Cardiac muscle cell (in vitro differentiated cells and primary cell): ENCODE results near the gene CDK18. TPM values are rescaled to one million over a fixed set of nuclear protein-coding genes. Genes with fewer than 3 reads are reported as not detected.

Experiments
- DNase-seq, 2 donors: peaks; one replicate each; pipeline versions ENCODE4 v3.0.0 to v3.0.0-alpha.2; 2010 to 2017; ENCODE audit warnings: low read depth in 1 of 2, low spot score in 1 of 2
- H3K27ac ChIP-seq: fragments of 200-600 bp; sonication (generic); 2 replicates; pipeline ENCODE4 v1.5.1; 2016
- H3K27me3 ChIP-seq: fragments of 200-600 bp; sonication (generic); 2 replicates; pipeline ENCODE4 v1.6.0; 2016; ENCODE audit warnings: control low read depth
- H3K36me3 ChIP-seq: fragments of 200-600 bp; sonication (generic); 2 replicates; pipeline ENCODE4 v1.5.1; 2016; ENCODE audit warnings: control low read depth
- H3K4me1 ChIP-seq: fragments of 200-600 bp; sonication (generic); 2 replicates; pipeline ENCODE4 v1.8.1; 2017; ENCODE audit warnings: low read depth, mild to moderate bottlenecking, mixed run types
- H3K4me3 ChIP-seq: fragments of 200-600 bp; sonication (generic); 2 replicates; pipeline ENCODE4 v1.5.1; 2016; ENCODE audit warnings: mild to moderate bottlenecking
- H3K9me3 ChIP-seq: fragments of 200-600 bp; sonication (generic); 2 replicates; pipeline ENCODE4 v1.5.1; 2017; ENCODE audit warnings: low read depth, mild to moderate bottlenecking, control low read depth
- CTCF ChIP-seq: IDR thresholded peaks from 2 replicates; pipeline ENCODE4 v1.5.1; 2012; ENCODE audit warnings: low read depth, mild to moderate bottlenecking, low read length
- polyA plus RNA-seq: library from polyadenylated mRNA; unstranded; fragments of >200 nt; fragmentation: Nextera tagmentation; extraction: Ambion mirVana; gene quantifications from 2 replicates; pipeline ENCODE4 v1.2.1, GENCODE V29; 2016
- total RNA-seq: library from RNA; depleted of rRNA; stranded (reverse); fragments of >200 nt; gene quantifications from 2 replicates; pipeline ENCODE4 v1.2.3, GENCODE V29; 2016

CDK18 gene
- total and polyA plus RNA-seq, 2 experiments from 2014 or later: 29.8 to 42.0 TPM

GRCh38 chr1:205495237-205495823, 9.1 kb upstream of the CDK18 start:
- Histone ChIP-seq H3K27ac (peak overlapping the region; percentile 65), H3K9me3 (no peaks in the 10 kb centered on the region), H3K4me1 (peaks cover 7% of the 10 kb centered on the region), H3K4me3 (no peak overlapping the region), H3K36me3 (no peaks in the 10 kb centered on the region), H3K27me3 (no peaks in the 10 kb centered on the region)
- peak in 1 of 2 donors; percentile 21 for DNase-seq
- no peak for TF ChIP-seq CTCF

- no peaks in the 10 kb centered on the region for H3K9me3 ChIP-seq
- peaks cover 11% of the 10 kb centered on the region for H3K4me1 ChIP-seq
- TF ChIP-seq CTCF: no peak
- no peak for DNase-seq
- H3K4me3 ChIP-seq: no peak overlapping the region
- no peak overlapping the region for H3K27ac ChIP-seq
- no peaks in the 10 kb centered on the region for H3K27me3 ChIP-seq
- no peaks in the 10 kb centered on the region for H3K36me3 ChIP-seq
These were observed 7.8 kb upstream of the CDK18 start for GRCh38 chr1:205496661-205497060.

GRCh38 chr1:205497351-205497750, 7.1 kb upstream of the CDK18 start:
- peaks cover 11% of the 10 kb centered on the region for H3K4me1 ChIP-seq
- no peaks in the 10 kb centered on the region for H3K27me3 ChIP-seq
- H3K36me3 ChIP-seq: no peaks in the 10 kb centered on the region
- no peaks in the 10 kb centered on the region for H3K9me3 ChIP-seq
- DNase-seq: no peak
- H3K27ac ChIP-seq: no peak overlapping the region
- TF ChIP-seq CTCF: no peak
- no peak overlapping the region for H3K4me3 ChIP-seq

GRCh38 chr1:205499789-205500188, 4.7 kb upstream of the CDK18 start:
- Histone ChIP-seq H3K27me3 (no peaks in the 10 kb centered on the region), H3K9me3 (no peaks in the 10 kb centered on the region), H3K4me3 (no peak overlapping the region), H3K27ac (no peak overlapping the region), H3K36me3 (no peaks in the 10 kb centered on the region), H3K4me1 (peaks cover 13% of the 10 kb centered on the region)
- no peak for TF ChIP-seq CTCF
- no peak for DNase-seq

- H3K36me3 ChIP-seq: no peaks in the 10 kb centered on the region
- no peak overlapping the region for H3K27ac ChIP-seq
- H3K27me3 ChIP-seq: no peaks in the 10 kb centered on the region
- DNase-seq: no peak
- peaks cover 7% of the 10 kb centered on the region for H3K4me1 ChIP-seq
- H3K4me3 ChIP-seq: no peak overlapping the region
- TF ChIP-seq CTCF: no peak
- H3K9me3 ChIP-seq: no peaks in the 10 kb centered on the region
These were observed 3.9 kb upstream of the CDK18 start for GRCh38 chr1:205500240-205501233.
